CD4-positive, alpha-beta T cell treated with Interleukin-10 for 1 hour (primary cell): ENCODE results near the gene CDC42SE2.
"Not testable (repeated sequence)": the region's sequence is repeated elsewhere in the genome, so short reads cannot be mapped to it uniquely, and the experiment has no call there.

ENCODE experiments used
- DNase-seq: peaks from one replicate; pipeline ENCODE4 v3.0.0-alpha.2; 2020

The CDC42SE2 gene

DNA sequence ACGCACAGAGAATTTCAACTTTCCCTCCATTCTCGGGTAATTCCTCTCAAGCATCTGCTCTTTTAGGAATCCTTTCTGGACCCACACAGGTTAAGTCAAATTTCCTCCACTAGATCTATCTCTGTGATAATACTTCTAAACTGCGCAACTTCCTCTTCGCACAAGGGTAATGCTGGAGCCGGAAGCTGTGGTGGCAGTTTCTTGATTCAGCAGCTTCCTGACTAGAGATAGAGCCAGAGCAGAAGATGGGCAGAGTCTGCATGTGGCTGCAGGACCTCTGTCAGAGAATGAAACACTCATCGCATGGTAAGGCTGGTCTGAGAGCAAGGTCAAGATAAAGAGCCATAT, 11.1 kb upstream of the CDC42SE2 start:
- DNase-seq, result peak; percentile 90

DNA sequence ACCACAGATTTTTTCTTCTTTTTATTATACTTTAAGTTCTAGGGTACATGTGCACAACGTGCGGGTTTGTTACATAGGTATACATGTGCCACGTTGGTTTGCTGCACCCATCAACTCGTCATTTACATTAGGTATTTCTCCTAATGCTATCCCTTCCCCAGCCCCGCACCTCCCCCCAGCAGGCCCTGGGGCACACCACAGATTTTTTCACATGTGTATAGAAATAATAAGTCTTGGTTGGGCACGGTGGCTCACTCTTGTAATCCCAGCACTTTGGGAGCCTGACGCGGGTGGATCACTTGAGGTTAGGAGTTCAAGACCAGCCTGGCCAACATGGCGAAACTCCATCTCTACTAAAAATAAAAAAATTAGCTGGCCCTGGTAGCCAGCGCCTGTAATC, 9.8 kb upstream of the CDC42SE2 start:
- DNase-seq, result peak; percentile 47

DNA sequence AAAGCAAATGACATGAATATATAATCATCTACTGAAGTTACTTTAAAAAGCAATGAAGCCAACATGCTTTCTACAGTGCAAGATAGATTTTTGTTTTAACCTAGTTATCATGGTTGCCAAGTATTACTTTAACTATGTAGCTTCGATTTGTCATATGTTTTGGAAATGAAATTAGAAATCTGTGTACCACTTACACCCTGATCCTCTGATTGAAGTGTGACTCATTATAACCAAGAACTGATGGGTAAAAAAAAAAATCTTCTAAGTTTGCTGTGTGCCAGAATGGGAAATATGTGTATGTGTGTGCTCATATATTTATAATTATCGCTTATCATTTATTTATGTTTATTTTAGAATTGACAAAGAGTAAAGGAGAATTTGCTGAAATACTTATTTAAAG, 9.1 kb upstream of the CDC42SE2 start:
- DNase-seq, result no peak

DNA sequence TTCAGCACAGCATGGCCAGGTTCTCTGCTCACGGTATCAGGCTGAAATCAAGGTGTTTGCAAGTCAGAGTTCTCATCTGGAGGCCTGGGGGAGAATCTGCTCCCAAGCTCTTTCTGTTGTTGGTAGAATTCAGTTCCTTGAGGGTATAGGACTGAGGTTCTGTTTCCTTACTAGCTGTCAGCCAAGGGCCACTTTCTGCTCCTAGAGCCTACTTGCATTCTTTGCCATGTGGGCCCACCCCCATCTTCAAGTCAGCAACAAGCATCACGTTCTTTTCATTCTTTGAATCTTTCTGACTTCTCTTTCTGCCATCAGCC, 7.4 kb upstream of the CDC42SE2 start:
- peak; percentile 4 for DNase-seq

DNA sequence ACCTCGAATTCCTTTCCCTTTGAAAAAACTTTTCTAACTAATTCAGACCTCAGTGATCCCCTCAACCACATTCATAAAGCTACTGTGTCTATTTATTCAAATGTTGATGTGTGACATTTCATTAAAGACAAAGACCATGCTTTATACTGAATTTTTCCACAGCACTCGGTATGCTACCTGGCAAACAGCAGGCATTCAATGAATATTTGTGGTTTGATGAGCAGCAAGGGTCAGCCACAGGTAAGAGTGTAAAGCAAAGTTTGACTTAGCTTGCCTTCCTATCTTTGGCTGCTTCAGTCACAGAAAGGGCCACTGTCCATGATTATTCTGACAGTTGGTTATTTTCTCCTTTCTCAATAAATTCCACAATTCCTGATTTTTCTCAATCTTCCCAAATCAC, 5.1 kb upstream of the CDC42SE2 start:
- no peak for DNase-seq

DNA sequence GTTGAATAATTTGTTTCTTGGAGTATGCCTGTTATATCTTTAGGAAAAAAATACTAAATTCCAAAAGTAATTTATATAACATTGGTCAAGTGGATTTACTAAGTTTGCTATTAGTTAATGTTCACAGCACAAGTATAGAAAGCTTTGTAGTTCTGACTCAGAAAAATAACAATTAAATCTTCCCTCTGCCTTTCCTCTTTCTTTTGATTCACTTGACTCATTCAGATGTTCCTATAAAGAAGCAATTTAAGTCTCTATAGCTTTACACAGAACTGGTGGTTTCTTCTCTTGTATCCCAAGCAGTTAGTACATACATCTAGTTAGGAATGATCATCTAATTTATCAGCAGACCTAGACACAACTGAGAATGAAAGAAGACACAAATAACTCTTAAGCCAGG, 4.5 kb upstream of the CDC42SE2 start:
- DNase-seq, result no peak

DNA sequence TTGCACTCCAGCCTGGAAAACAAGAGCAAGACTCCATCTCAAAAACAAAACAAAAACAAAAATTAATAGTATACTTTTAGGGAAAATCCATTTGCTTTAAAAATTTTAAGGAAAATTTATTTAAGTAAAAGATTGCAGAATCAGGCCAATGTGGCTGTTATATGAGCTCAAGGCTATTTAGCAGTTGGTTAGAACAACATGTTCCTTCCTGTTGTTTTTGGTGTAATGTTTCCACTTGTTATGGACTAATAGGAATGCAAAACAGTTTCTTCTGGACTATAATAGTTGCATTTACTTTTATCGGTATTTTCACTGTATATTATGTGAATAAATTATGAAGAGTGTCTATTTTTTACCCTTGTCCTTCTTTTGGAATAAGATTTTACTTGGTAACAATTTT, 3.0 kb upstream of the CDC42SE2 start:
- peak; percentile 6 for DNase-seq

GRCh38 chr5:131261483-131261882, 2.4 kb upstream of the CDC42SE2 start:
- DNase-seq, result peak; percentile 15

DNA sequence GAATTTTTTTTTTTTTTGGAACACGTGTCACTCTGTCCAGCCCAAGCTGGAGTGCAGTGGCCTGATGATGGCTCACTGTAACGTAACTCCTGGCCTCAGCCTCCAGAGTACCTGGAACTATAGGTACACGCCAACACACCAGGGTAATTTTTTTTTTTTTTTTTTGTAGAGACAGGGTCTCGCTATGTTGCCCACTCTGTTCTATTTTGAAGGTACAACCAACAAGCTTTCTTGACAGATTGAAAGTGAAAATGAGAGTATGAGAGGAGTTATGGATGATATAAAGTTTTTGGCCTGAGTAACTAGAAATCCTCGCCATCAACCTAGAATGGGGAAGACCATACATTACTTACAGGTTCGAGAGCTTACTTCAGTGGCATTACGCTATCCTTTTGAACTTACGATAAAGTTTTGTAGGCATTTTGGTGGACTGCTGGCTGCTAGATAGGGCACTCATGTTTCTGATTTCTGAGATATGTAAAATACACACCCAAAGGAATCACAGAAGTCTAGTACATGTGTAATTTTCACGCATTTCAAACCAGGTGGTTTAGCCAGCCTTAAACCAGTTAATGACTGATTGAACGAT, 806 bp upstream of the CDC42SE2 start:
- DNase-seq, result peak; percentile 46

GRCh38 chr5:131264451-131265099, 722 bp downstream of the CDC42SE2 start:
- DNase-seq, result peak; percentile 65

GRCh38 chr5:131265311-131265803, 1.5 kb downstream of the CDC42SE2 start:
- peak; percentile 71 for DNase-seq

DNA sequence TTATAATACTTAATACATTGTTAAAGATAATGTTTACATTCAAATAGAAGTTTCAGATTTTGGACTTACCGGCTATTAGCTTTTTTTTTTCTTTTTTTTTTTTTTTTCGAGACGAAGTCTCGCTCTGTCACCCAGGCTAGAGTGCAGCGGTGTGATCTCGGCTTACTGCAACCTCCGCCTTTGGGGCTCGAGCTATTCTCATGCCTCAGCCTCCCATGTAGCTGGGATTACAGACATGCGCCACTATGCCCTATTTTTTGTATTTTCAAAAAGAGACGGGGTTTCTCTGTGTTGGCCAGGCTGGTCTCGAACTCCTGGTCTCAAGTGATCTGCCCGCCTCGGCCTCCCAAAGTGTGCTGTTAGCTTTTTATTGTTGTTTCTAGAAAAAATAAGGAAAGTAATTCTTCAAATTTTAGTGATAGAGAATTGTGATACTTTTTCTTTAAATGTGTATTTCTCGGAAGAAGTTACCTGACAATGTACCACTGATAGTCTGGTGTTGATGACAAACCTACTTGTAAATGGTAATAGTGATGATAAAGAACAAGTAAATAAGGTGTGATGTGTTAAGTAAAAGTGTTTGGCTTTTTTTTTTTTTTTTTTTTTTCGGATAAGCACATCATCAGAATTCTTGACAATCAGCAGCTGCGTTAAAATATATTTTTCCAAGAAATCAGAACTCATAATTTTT, 2.7 kb downstream of the CDC42SE2 start:
- peak; percentile 68 for DNase-seq

DNA sequence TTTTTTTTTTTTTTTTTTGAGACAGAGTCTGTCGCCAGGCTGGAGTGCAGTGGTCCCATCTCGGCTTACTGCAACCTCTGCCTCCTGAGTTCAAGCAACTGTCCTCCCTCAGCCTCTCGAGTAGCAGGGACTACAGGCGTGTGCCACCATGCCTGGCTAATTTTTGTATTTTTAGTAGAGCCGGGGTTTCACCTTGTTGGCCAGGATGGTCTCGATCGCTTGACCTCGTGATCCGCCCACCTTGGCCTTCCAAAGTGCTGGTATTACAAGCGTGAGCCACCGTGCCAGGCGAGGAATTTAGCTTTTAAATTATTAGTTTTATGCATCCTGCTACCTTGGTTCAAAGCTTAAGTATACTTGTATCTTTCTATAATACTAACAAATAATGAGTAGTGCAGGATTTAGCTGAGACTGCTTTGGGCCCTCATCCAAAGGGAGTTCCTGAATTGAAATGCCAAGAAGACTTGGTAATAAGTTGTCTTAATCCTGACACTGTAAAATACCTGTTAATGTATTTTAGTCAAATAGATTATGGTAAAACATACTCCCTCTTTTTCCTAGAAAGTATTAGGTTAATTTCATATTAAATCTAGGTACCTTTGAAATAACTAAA, 5.0 kb downstream of the CDC42SE2 start:
- no peak for DNase-seq

GRCh38 chr5:131270809-131271208, 7.0 kb downstream of the CDC42SE2 start:
- no peak for DNase-seq

GRCh38 chr5:131271888-131272287, 8.0 kb downstream of the CDC42SE2 start:
- DNase-seq, result not testable (repeated sequence)

DNA sequence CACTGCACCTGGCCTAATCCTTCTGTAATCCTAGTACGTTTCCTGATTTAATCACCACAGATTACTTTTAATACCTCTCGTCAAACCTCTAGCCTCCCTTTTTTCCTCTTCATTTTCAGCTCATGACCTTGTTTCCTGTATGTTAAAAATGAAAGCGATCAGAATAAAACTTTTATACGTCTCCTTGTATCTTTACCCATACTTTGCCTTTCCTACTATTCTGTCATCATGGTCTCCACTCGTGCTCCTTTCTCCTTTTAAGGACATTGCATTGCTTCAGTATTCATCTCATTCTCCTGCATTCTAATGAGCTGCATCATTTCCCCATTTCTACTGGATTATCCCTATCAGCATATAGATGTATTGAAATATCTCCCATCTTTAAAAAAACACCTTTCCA, 8.5 kb downstream of the CDC42SE2 start:
- DNase-seq, result no peak

- DNase-seq, result peak; percentile 75
Measured at GRCh38 chr5:131272724-131273123, 8.9 kb downstream of the CDC42SE2 start.

DNA sequence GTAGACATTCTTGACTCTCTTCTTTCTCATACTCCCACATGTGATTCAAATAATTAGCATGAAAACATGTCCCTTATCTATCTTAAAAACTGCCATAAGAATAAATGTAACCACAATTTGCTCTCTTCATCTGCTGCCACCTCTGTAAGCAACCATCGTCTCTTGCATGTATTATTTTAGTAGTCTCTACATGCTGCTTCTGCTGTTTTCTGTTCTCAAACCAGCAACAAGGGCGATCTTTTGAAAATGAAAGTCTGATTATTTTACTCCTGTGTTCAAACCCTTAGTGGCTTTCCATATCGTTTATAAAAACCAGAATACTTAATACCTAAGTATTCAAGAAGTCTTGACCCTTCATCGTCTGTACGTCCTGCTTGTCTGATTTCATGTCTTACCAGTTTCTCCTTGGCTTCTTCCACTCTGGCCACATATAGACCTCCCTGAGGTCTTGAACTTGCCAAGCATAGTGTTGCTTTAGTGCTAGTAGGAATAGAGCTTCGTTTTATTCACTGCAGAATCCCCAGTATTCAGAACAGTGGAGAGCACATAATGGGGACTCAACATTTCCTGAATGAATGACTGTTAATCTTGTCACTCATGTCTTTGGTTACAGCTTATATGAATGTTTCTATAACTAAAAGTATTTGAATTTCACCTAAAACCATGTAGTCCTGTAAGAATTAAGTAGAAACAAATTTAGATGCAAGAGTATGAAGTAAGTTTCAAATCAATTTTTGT, 10.6 kb downstream of the CDC42SE2 start:
- DNase-seq, result no peak

DNA sequence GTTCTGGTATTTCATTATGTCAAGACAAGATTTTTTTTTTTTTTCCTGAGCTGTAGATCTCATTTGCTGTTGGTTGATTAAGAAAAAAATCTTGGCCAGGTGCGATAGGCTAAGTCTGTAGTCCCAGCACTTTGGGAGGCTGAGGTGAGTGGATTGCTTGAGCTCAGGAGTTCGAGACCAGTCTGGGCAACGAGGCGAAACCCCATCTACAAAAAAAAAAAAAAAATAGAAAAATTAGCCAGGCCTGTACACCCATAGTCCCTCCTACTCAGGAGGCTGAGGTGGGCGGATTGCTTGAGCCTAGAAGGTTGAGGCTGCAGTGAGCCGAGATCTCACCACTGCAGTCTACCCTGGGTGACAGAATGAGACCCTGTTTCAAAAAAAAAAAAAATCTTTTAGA, 12.2 kb downstream of the CDC42SE2 start:
- DNase-seq, result no peak

DNA sequence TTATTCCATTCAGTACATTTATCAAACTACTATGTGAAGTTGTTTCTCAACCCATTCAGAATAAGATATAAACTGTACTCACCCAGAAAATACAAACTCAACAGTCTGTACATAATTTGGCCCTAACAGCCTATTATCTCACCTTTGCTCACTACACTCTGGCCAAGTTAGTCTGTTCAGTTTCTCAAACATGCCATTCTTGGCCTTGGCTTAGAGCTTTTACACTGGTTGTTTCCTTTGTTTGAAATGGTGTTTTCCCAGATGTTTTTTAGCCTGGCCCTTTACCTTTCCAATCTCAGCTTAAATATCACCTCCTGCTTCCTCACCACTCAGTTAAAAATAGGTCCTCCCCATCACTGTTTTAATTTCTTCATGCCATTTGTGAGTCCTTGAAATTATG, 13.6 kb downstream of the CDC42SE2 start:
- no peak for DNase-seq

DNA sequence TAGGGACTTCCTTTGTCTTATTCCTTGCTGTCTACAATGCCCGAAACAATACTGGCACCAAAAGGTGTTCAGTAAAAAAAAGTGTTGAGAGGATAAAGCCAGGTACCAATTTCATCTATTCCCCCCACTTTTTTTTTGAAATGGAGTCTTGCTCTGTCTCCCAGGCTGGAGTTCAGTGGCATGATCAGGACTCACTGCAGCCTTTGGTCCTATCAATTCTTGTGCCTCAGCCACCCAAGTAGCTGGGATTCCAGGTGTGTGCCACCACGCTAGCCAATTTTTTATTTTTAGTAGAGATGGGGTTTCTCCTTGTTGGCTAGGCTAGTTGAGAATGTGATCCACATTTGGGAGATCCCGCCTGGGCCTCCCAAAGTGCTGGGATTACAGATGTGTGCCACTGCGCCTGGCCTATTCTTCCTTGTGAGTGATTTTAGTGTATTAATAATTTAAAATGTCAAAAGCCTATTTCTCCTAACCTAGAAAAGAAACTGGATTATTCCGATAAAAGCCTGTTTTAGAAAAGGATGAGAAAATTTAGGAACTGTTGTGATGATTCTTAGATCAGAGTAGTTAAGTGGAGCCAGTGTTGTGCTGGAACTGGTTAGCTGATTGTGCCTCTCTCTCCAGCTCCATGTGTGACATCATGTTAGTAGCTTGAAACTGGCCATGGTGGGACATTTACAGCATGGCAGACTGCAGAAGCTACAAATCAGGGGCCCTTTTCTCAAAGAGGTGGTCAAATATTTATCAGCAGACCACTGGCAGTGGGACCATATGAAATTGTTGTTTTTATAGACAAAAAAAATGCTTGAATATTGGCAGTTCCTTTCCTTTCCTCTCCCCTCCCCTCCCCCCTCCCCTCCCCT, 14.3 kb downstream of the CDC42SE2 start:
- DNase-seq, result peak; percentile 59

- DNase-seq, result not testable (repeated sequence)
Measured at GRCh38 chr5:131278741-131279124, 14.9 kb downstream of the CDC42SE2 start.
